Body of pancreas (tissue), 4 donors: Measurements from ENCODE around the gene CARNS1.

Experiments used
- CTCF ChIP-seq, 7 experiments: fragments of 450-650 bp in 4 of 7; fragments of 200-600 bp in 3 of 7; sonication (generic) in 3 of 7; IDR thresholded peaks; one replicate each; pipeline ENCODE4 v1.5.1; 2016 to 2019; ENCODE audit warnings: antibody characterized with exemption in 7 of 7
- POLR2A ChIP-seq, 3 donors: fragments of 450-650 bp; IDR thresholded peaks; one replicate each; pipeline ENCODE4 v1.6.1; 2016; ENCODE audit warnings: antibody characterized with exemption in 3 of 3, mild to moderate bottlenecking in 2 of 3

GRCh38 chr11:67463186-67463585 is 47.7 kb downstream of the CARNS1 start:
- TF ChIP-seq CTCF (IDR thresholded peaks at IDR 0.05) (no peak), POLR2A (IDR thresholded peaks at IDR 0.05) (no peak)
